ENCODE data around the gene HOXB7. TPM values are rescaled to one million over a fixed set of nuclear protein-coding genes. Genes with fewer than 3 reads are reported as not detected.

HOXB7 gene
- total and polyA plus RNA-seq, 10 of the 15 experiments (the other 5 are each of a cell fraction or from before 2014, with no cell fraction given): 2.8 to 7.4 (median 4.2) TPM

- BruUV-seq (replicated peaks): no TSS peak
- 81% methylated on average over 5 of the region's 5 CpGs for whole genome bisulfite sequencing (ENCODE audit: insufficient coverage, insufficient replicate concordance, low lambda C conversion rate, missing lambda C conversion rate)
Observed at GRCh38 chr17:48599354-48599753, 11.5 kb downstream of the HOXB7 start.

More at GRCh38 chr17:48599354-48599753, 11.5 kb downstream of the HOXB7 start:
- Histone ChIP-seq H3K4me2 (ENCODE audit: control insufficient read depth, insufficient read depth) (no peak overlapping the region), H3K4me1 (ENCODE audit: control insufficient read depth, insufficient read depth, low read length) (peaks cover 10% of the 10 kb centered on the region), H2AFZ (ENCODE audit: control insufficient read depth, low read depth, low read length) (no peak overlapping the region), H4K20me1 (ENCODE audit: control insufficient read depth, insufficient read depth) (no peaks in the 10 kb centered on the region), H3K9ac (ENCODE audit: control insufficient read depth, insufficient read depth, low read length) (no peak overlapping the region), H3K27me3 (replicated peaks in 1 of 2; ENCODE audit: control insufficient read depth in 2 of 2, insufficient read depth in 2 of 2, low read length in 1 of 2) (peaks cover 15 to 47% of the 10 kb centered on the region in 2 experiments), H3K79me2 (ENCODE audit: control insufficient read depth, insufficient read depth, low read length) (no peaks in the 10 kb centered on the region), H3K9me3 (replicated peaks; ENCODE audit: control insufficient read depth, insufficient read depth, low read length) (no peaks in the 10 kb centered on the region), H3K4me3 (no peak overlapping the region), H3K27ac (ENCODE audit: control insufficient read depth, insufficient read depth) (no peak overlapping the region), H3K36me3 (ENCODE audit: control insufficient read depth in 2 of 2, insufficient read depth in 2 of 2, low read length in 1 of 2) (no peaks in the 10 kb centered on the region)
- RAD21 ChIA-PET (ENCODE audit: unreplicated experiment): interaction anchor here (1.0 to 1.2 kb wide), 2 partner anchors 279 to 519 kb away, joined by 3 read pairs; no protein-coding TSS in a partner anchor
- CTCF ChIA-PET: interaction anchor here (1.6 to 2.2 kb wide), 2 partner anchors 19 to 248 kb away, joined by 5 to 7 read pairs; no protein-coding TSS in a partner anchor
- TF ChIP-seq SP1 (IDR thresholded peaks at IDR 0.05; ENCODE audit: low read depth, low read length) (no peak), MLLT1 (IDR thresholded peaks at IDR 0.05) (no peak), NFIC (IDR thresholded peaks at IDR 0.05; ENCODE audit: low read depth, low read length) (no peak), NR2F1 (conservative IDR thresholded peaks at IDR 0.05) (no peak)
- FAIRE-seq (no peak), ATAC-seq (no peak), DNase-seq (ENCODE audit: low read depth, low spot score) (no peak)
- intact Hi-C loops (cut with micrococcal nuclease; ENCODE audit: unreplicated experiment): no loop called here
- SMC1A ChIA-PET (ENCODE audit: uncharacterized antibody, unreplicated experiment): interaction anchor here (0.8 to 1.1 kb wide), 2 partner anchors 11 to 264 kb away, joined by 3 to 4 read pairs; no protein-coding TSS in a partner anchor
- POLR2A ChIA-PET: no interaction called here
- in situ Hi-C loops (cut with MboI): loop anchor here (5.0 kb wide), 1 partner anchor 337 kb away; no protein-coding TSS in a partner anchor

All from GM12878 (cell line).